K562 (cell line): ENCODE data around the gene MAP4. TPM values are rescaled to one million over a fixed set of nuclear protein-coding genes. Genes with fewer than 3 reads are reported as not detected.
A peak's percentile ranks its signal among the peaks of the same experiment; 100 is the strongest.

Experiments
- ATAC-seq: fragments of 200-7000 bp; cut with Tn5 transposase; 3 replicates; pipeline ENCODE4 v1.9.1; 2020; ENCODE audit warnings: moderate library complexity
- BruUV-seq: library from RNA; stranded (reverse); fragments of 400-500 nt; replicated peaks from 2 replicates; lab custom pipeline; 2021; lab: Mats Ljungman, UMichigan
- CTCF ChIA-PET: fragments of 300-600 bp; formaldehyde crosslinking; extraction: SDS; loops from one replicate; lab custom pipeline; 2021; ENCODE audit warnings: low intra/inter-chr PET ratio; lab: Yijun Ruan, JAX
- POLR2A ChIA-PET: fragments of 300-600, 350-650 bp; sonication (Branson Sonifier 250); formaldehyde crosslinking; extraction: SDS; loops from one replicate; lab custom pipeline; 2021; ENCODE audit warnings: antibody characterized with exemption, inconsistent platforms; lab: Yijun Ruan, JAX
- DNase-seq, 4 experiments: peaks; one replicate each; pipeline versions ENCODE4 v3.0.0 to v3.0.0-alpha.2; 2011 to 2018; ENCODE audit warnings: low spot score in 3 of 4, mixed read lengths in 3 of 4; ENCODE audit errors: extremely low read depth in 1 of 4
- FAIRE-seq: peaks from 2 replicates; lab custom pipeline; 2011; peaks lifted over from hg19 to GRCh38; lab: Jason Lieb, UNC
- H2AFZ ChIP-seq: 2 replicates; pipeline ENCODE4 v1.6.0; 2011; ENCODE audit warnings: low read depth, low read length, control low read depth, inconsistent platforms
- H3K27ac ChIP-seq: fragments of 200-600 bp; 3 replicates; pipeline ENCODE4 v1.8.0; 2011; ENCODE audit warnings: low read depth, mild to moderate bottlenecking, control low read depth, inconsistent platforms, low read length, moderate library complexity, mixed read lengths; ENCODE audit errors: extremely low read depth
- H3K27me3 ChIP-seq, 2 experiments: fragments of 300-600 bp in 1 of 2; 2 replicates in 1 of 2; 3 replicates in 1 of 2; pipeline versions ENCODE4 v1.6.0 to v1.8.0; 2011; ENCODE audit warnings: inconsistent platforms in 2 of 2, low read length in 2 of 2, mild to moderate bottlenecking in 1 of 2, mixed read lengths in 1 of 2, moderate library complexity in 1 of 2; ENCODE audit not compliant: control insufficient read depth in 2 of 2, insufficient read depth in 2 of 2
- H3K36me3 ChIP-seq: fragments of 300-600 bp; 3 replicates; pipeline ENCODE4 v1.8.0; 2011; ENCODE audit warnings: mild to moderate bottlenecking, low read length, inconsistent platforms; ENCODE audit not compliant: control insufficient read depth, insufficient read depth
- H3K4me1 ChIP-seq, 2 experiments: fragments of 200-600 bp in 1 of 2; replicated peaks in 1 of 2; 2 replicates in 1 of 2; 3 replicates in 1 of 2; pipeline versions ENCODE4 v1.5.1 to v1.8.0; 2011; ENCODE audit warnings: inconsistent platforms in 2 of 2, low read length in 2 of 2, mild to moderate bottlenecking in 1 of 2, mixed read lengths in 1 of 2, moderate library complexity in 1 of 2; ENCODE audit not compliant: control insufficient read depth in 2 of 2, insufficient read depth in 2 of 2
- H3K4me2 ChIP-seq: 2 replicates; pipeline ENCODE4 v1.6.1; 2011; ENCODE audit warnings: low read length, control low read depth, inconsistent platforms, mixed read lengths; ENCODE audit not compliant: insufficient read depth
- H3K4me3 ChIP-seq: fragments of 200-600 bp; sonication (generic), shearing (Covaris generic); 2 replicates; pipeline ENCODE4 v1.5.1; 2016; ENCODE audit warnings: control low read depth, inconsistent platforms
- H3K79me2 ChIP-seq: fragments of 200-600 bp; 3 replicates; pipeline ENCODE4 v1.8.0; 2011; ENCODE audit warnings: low read length, inconsistent platforms; ENCODE audit not compliant: control insufficient read depth, insufficient read depth
- H3K9ac ChIP-seq, 2 experiments: 2 replicates each; pipeline versions ENCODE4 v1.6.0 to v1.6.1; 2011; ENCODE audit warnings: low read depth in 2 of 2, low read length in 2 of 2, control low read depth in 1 of 2, inconsistent platforms in 1 of 2, mild to moderate bottlenecking in 1 of 2, mixed read lengths in 1 of 2; ENCODE audit not compliant: insufficient read depth in 1 of 2
- H3K9me1 ChIP-seq: one replicate; pipeline ENCODE4 v1.6.0; 2011; ENCODE audit warnings: inconsistent platforms, mild to moderate bottlenecking, low read length, moderate library complexity; ENCODE audit not compliant: control insufficient read depth, insufficient read depth
- H3K9me3 ChIP-seq: replicated peaks from 2 replicates; pipeline ENCODE4 v1.5.1; 2011; ENCODE audit warnings: low read depth, low read length, inconsistent platforms; ENCODE audit not compliant: control insufficient read depth, insufficient read depth
- H4K20me1 ChIP-seq: replicated peaks from 2 replicates; pipeline ENCODE4 v1.6.1; 2011; ENCODE audit warnings: low read length, inconsistent platforms, mixed read lengths; ENCODE audit not compliant: control insufficient read depth, insufficient read depth
- HSF4 ChIP-seq: fragments of 250-450 bp; sonication (Bioruptor Pico); IDR thresholded peaks from 2 replicates; pipeline ENCODE4 v2.1.2; 2022; ENCODE audit warnings: mild to moderate bottlenecking, moderate library complexity, borderline replicate concordance
- ZBTB11 ChIP-seq, 3 experiments: fragments of 200-800 bp in 1 of 3; fragments of 250-450 bp in 1 of 3; fragments of 450-650 bp in 1 of 3; sonication (Bioruptor Pico) in 1 of 3; sonication (Bioruptor generic) in 1 of 3; formaldehyde crosslinking in 1 of 3; IDR thresholded peaks; 2 replicates each; pipeline versions ENCODE4 v1.6.1 to v1.8.0; 2016 to 2022; ENCODE audit warnings: mild to moderate bottlenecking in 2 of 3, missing genetic modification characterization in 2 of 3, missing compliant biosample characterization in 1 of 3, moderate library complexity in 1 of 3
- WGBS: fragments of 100-300 bp; shearing (Covaris generic); methylation state at CpG from one replicate; pipeline ENCODE4 v1.1.6; 2016; ENCODE audit warnings: low coverage, mixed read lengths; ENCODE audit not compliant: insufficient coverage; ENCODE audit errors: missing lambda C conversion rate; 5-methylcytosine and 5-hydroxymethylcytosine counted together
- in situ Hi-C: fragments of 300-500 bp; cut with MboI; formaldehyde crosslinking; loops from 4 replicates; pipeline ENCODE4 v1.15.0; 2018; ENCODE audit warnings: inconsistent platforms, mixed read lengths
- intact Hi-C: fragments of 100-400 bp; cut with micrococcal nuclease; formaldehyde crosslinking; loops from 2 replicates; pipeline ENCODE4 v1.14.2; 2022
- polyA plus RNA-seq, 8 experiments: library from polyadenylated mRNA; depleted of rRNA in 4 of 8; stranded (reverse) in 5 of 8; unstranded in 3 of 8; fragments of >200 nt; fragmentation: Nextera tagmentation in 2 of 8; fragmentation: Illumina TruSeq in 1 of 8; extraction: Ambion mirVana in 2 of 8; extraction: Trizol in 1 of 8; gene quantifications; 2 replicates each; pipeline versions ENCODE4 v1.2.1 to v1.2.3, GENCODE V29; 2011 to 2014; ENCODE audit warnings: inconsistent platforms in 1 of 8, missing spikeins in 1 of 8
- total RNA-seq, 7 experiments: library from RNA; depleted of rRNA in 6 of 7; stranded (reverse); fragments of >200 nt in 6 of 7; fragmentation: Illumina TruSeq in 2 of 7; extraction: Trizol in 2 of 7; gene quantifications; 2 replicates each; pipeline versions ENCODE4 v1.2.1 to v1.2.3, GENCODE V29; 2011 to 2021; ENCODE audit warnings: low replicate concordance in 1 of 7

The MAP4 gene
- total and polyA plus RNA-seq, 9 of the 15 experiments (the other 6 are each of a cell fraction or from before 2014, with no cell fraction given), result 13.3 to 141 (median 36.8) TPM

DNA sequence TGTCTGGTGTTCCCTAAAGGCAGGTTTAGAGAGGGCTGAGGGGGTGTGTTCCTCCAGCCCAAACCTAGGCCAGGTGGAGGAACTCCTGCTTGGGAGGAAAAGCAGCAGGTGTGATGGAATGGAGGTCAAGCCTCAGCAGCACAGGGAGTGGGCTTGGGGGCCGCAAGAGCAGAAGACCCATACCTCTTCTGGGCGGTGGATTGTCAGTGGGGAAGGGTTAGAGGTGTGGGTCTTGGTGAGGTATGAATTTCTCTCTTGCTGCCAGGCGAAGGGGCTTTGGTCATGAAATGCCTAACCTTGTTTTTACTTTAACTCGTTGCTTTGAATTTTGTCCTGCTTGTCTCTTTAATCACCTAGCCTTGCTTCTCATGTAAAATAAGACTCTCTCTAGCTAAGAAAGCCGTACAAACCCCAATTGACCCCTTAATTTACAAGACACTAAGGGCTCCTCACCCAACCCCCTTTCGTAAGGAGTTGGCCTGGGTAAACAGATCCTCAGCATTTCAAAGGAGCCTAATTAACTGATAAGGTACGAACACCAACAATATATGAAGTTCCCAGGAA is 174.3 kb downstream of the MAP4 start:
- H4K20me1 ChIP-seq, result peaks cover 9% of the 10 kb centered on the region
- H3K4me3 ChIP-seq, result no peak overlapping the region
- ATAC-seq, result no peak
- no peak for DNase-seq
- in situ Hi-C loops (loop anchor here (25.0 kb wide), 1 partner anchor 1395 kb away; no protein-coding TSS in a partner anchor), intact Hi-C loops (no loop called here)
- BruUV-seq, result no TSS peak
- POLR2A ChIA-PET, result interaction anchor here (1.7 to 3.1 kb wide), 2 partner anchors 8 to 17 kb away, joined by 6 to 13 read pairs; no protein-coding TSS in a partner anchor
- no peaks in the 10 kb centered on the region for H3K9me3 ChIP-seq
- CTCF ChIA-PET, result no interaction called here
- FAIRE-seq, result no peak
- no peaks in the 10 kb centered on the region for H3K27me3 ChIP-seq
- peaks cover 98% of the 10 kb centered on the region for H3K36me3 ChIP-seq
- no peak overlapping the region for H3K9ac ChIP-seq
- TF ChIP-seq HSF4, result no peak
- 0 out of 6 replicates have a peak, but pooled peaks of 1 of the 3 experiments have one; percentile 5 for TF ChIP-seq ZBTB11 (CRISPR knock-in tag; IDR thresholded peaks at IDR 0.05)
- peaks cover 0 to 5% of the 10 kb centered on the region in 2 experiments; a peak in 1 of 5 replicates for H3K4me1 ChIP-seq
- peaks cover 3% of the 10 kb centered on the region for H3K9me1 ChIP-seq
- H3K79me2 ChIP-seq, result peaks cover 15% of the 10 kb centered on the region; the same call in 2 of the 3 replicates
- no peak overlapping the region for H2AFZ ChIP-seq
- no peak overlapping the region for H3K27ac ChIP-seq
- no peak overlapping the region for H3K4me2 ChIP-seq
- WGBS, result 92% methylated on average over 7 of the region's 7 CpGs
